Stromal cell of bone marrow (primary cell): ENCODE data around the gene INTS7.
"Not testable (repeated sequence)": the region's sequence is repeated elsewhere in the genome, so short reads cannot be mapped to it uniquely, and the experiment has no call there.

Source experiments
- DNase-seq: peaks from one replicate; pipeline ENCODE4 v3.0.0-alpha.2; 2012; ENCODE audit warnings: low read depth

The INTS7 gene

GRCh38 chr1:211933946-211934714, 101.2 kb downstream of the INTS7 start:
- DNase-seq = no peak

- no peak for DNase-seq
Measured at GRCh38 chr1:211932933-211933254, 102.5 kb downstream of the INTS7 start.

GRCh38 chr1:211932231-211932932, 103.0 kb downstream of the INTS7 start:
- no peak for DNase-seq

- no peak for DNase-seq
Measured at GRCh38 chr1:211929683-211930082, 105.7 kb downstream of the INTS7 start.

GRCh38 chr1:211928993-211929637, 106.2 kb downstream of the INTS7 start:
- DNase-seq = peak; percentile 26

GRCh38 chr1:211928290-211928801, 107.0 kb downstream of the INTS7 start:
- no peak for DNase-seq

GRCh38 chr1:211925016-211925415, 110.3 kb downstream of the INTS7 start:
- DNase-seq = no peak

- DNase-seq = no peak
Measured at GRCh38 chr1:211924256-211924655, 111.1 kb downstream of the INTS7 start.

GRCh38 chr1:211923095-211923494, 112.3 kb downstream of the INTS7 start:
- DNase-seq = no peak

GRCh38 chr1:211921579-211922095, 113.7 kb downstream of the INTS7 start:
- DNase-seq = no peak

GRCh38 chr1:211920602-211921226, 114.6 kb downstream of the INTS7 start:
- peak; percentile 69 for DNase-seq

GRCh38 chr1:211920141-211920572, 115.2 kb downstream of the INTS7 start:
- DNase-seq = peak; percentile 95

GRCh38 chr1:211918843-211919414, 116.4 kb downstream of the INTS7 start:
- DNase-seq = no peak

GRCh38 chr1:211916458-211916857, 118.9 kb downstream of the INTS7 start:
- DNase-seq = not testable (repeated sequence)

GRCh38 chr1:211915924-211916323, 119.4 kb downstream of the INTS7 start:
- no peak for DNase-seq

GRCh38 chr1:211912844-211913432, 122.4 kb downstream of the INTS7 start:
- no peak for DNase-seq

- no peak for DNase-seq
Measured at GRCh38 chr1:211912038-211912437, 123.3 kb downstream of the INTS7 start.

- no peak for DNase-seq
Measured at GRCh38 chr1:211910913-211911485, 124.4 kb downstream of the INTS7 start.

- no peak for DNase-seq
Measured at GRCh38 chr1:211910113-211910884, 125.1 kb downstream of the INTS7 start.

GRCh38 chr1:211909395-211909794, 126.0 kb downstream of the INTS7 start:
- DNase-seq = no peak
